ENCODE results near the gene PHACTR1.

DNA sequence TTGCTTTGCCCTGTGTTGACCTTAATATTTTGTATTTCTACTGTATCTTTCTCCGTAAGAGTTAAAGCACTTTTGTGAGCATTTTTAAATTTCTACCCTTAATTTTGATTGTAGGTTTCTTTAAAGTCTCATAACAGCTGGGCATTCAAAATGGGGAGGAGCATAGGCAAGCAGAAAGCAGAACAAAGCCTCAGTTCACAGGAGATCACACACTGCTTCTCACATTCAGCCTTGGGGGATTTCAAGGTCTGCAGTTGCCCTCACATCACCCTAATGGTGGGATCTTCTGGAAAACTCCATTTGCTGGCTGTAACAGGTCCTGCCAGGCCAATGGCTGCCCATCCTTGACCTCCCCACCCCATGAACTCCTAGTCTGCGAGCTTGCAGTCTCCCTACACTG is 292.9 kb downstream of the PHACTR1 start:
- TF ChIP-seq, protein P1, sequence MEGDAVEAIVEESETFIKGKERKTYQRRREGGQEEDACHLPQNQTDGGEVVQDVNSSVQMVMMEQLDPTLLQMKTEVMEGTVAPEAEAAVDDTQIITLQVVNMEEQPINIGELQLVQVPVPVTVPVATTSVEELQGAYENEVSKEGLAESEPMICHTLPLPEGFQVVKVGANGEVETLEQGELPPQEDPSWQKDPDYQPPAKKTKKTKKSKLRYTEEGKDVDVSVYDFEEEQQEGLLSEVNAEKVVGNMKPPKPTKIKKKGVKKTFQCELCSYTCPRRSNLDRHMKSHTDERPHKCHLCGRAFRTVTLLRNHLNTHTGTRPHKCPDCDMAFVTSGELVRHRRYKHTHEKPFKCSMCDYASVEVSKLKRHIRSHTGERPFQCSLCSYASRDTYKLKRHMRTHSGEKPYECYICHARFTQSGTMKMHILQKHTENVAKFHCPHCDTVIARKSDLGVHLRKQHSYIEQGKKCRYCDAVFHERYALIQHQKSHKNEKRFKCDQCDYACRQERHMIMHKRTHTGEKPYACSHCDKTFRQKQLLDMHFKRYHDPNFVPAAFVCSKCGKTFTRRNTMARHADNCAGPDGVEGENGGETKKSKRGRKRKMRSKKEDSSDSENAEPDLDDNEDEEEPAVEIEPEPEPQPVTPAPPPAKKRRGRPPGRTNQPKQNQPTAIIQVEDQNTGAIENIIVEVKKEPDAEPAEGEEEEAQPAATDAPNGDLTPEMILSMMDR (IDR thresholded peaks at IDR 0.05; ENCODE audit: insufficient read depth, low read depth, low read length): no peak
- no peak for TF ChIP-seq EZH2 (IDR thresholded peaks at IDR 0.05; ENCODE audit: insufficient read depth, low read length)

All from astrocyte (in vitro differentiated cells and primary cell).